Measurements from ENCODE around the gene ZMYND8. TPM values are rescaled to one million over a fixed set of nuclear protein-coding genes. Genes with fewer than 3 reads are reported as not detected.

ZMYND8 gene
- total RNA-seq, 1 donor from 2014 or later, result 109 TPM

GRCh38 chr20:47300071-47300470, 56.4 kb downstream of the ZMYND8 start:
- H3K36me3 Mint-ChIP-seq (ENCODE audit: low read depth, unreplicated experiment), result peaks cover 44% of the 10 kb centered on the region
- H3K27ac Mint-ChIP-seq (ENCODE audit: unreplicated experiment), result no peak overlapping the region
- H3K27me3 Mint-ChIP-seq (ENCODE audit: unreplicated experiment), result no peaks in the 10 kb centered on the region
- no peak for TF ChIP-seq CTCF (IDR thresholded peaks at IDR 0.05; ENCODE audit: unreplicated experiment)
- H3K4me1 Mint-ChIP-seq (ENCODE audit: unreplicated experiment), result peaks cover 19% of the 10 kb centered on the region
- DNase-seq (ENCODE audit: low spot score), result no peak
- no peaks in the 10 kb centered on the region for H3K9me3 Mint-ChIP-seq (ENCODE audit: unreplicated experiment)
- no peak overlapping the region for H3K4me3 Mint-ChIP-seq (ENCODE audit: unreplicated experiment)

GRCh38 chr20:47298624-47299023, 57.9 kb downstream of the ZMYND8 start:
- Mint-ChIP-seq H3K36me3 (ENCODE audit: low read depth, unreplicated experiment) (peaks cover 54% of the 10 kb centered on the region), H3K9me3 (ENCODE audit: unreplicated experiment) (no peaks in the 10 kb centered on the region), H3K4me3 (ENCODE audit: unreplicated experiment) (no peak overlapping the region), H3K27ac (ENCODE audit: unreplicated experiment) (no peak overlapping the region), H3K4me1 (ENCODE audit: unreplicated experiment) (peaks cover 13% of the 10 kb centered on the region), H3K27me3 (ENCODE audit: unreplicated experiment) (no peaks in the 10 kb centered on the region)
- TF ChIP-seq CTCF (IDR thresholded peaks at IDR 0.05; ENCODE audit: unreplicated experiment), result no peak
- DNase-seq (ENCODE audit: low spot score), result no peak

GRCh38 chr20:47297746-47298145, 58.8 kb downstream of the ZMYND8 start:
- H3K4me1 Mint-ChIP-seq (ENCODE audit: unreplicated experiment), result peaks cover 4% of the 10 kb centered on the region

GRCh38 chr20:47296950-47297349, 59.5 kb downstream of the ZMYND8 start:
- Mint-ChIP-seq H3K36me3 (ENCODE audit: low read depth, unreplicated experiment) (peaks cover 55% of the 10 kb centered on the region), H3K27me3 (ENCODE audit: unreplicated experiment) (no peaks in the 10 kb centered on the region), H3K9me3 (ENCODE audit: unreplicated experiment) (no peaks in the 10 kb centered on the region), H3K4me1 (ENCODE audit: unreplicated experiment) (no peaks in the 10 kb centered on the region), H3K4me3 (ENCODE audit: unreplicated experiment) (no peak overlapping the region), H3K27ac (ENCODE audit: unreplicated experiment) (peak overlapping the region; percentile 72)
- DNase-seq (ENCODE audit: low spot score), result no peak
- no peak for TF ChIP-seq CTCF (IDR thresholded peaks at IDR 0.05; ENCODE audit: unreplicated experiment)

More at GRCh38 chr20:47297746-47298145, 58.8 kb downstream of the ZMYND8 start:
- TF ChIP-seq CTCF (IDR thresholded peaks at IDR 0.05; ENCODE audit: unreplicated experiment), result no peak
- Mint-ChIP-seq H3K36me3 (ENCODE audit: low read depth, unreplicated experiment) (peaks cover 56% of the 10 kb centered on the region), H3K9me3 (ENCODE audit: unreplicated experiment) (no peaks in the 10 kb centered on the region), H3K4me3 (ENCODE audit: unreplicated experiment) (no peak overlapping the region), H3K27me3 (ENCODE audit: unreplicated experiment) (no peaks in the 10 kb centered on the region), H3K27ac (ENCODE audit: unreplicated experiment) (no peak overlapping the region)
- no peak for DNase-seq (ENCODE audit: low spot score)

GRCh38 chr20:47295921-47296426, 60.5 kb downstream of the ZMYND8 start:
- Mint-ChIP-seq H3K9me3 (ENCODE audit: unreplicated experiment) (no peaks in the 10 kb centered on the region), H3K36me3 (ENCODE audit: low read depth, unreplicated experiment) (peaks cover 56% of the 10 kb centered on the region), H3K4me3 (ENCODE audit: unreplicated experiment) (no peak overlapping the region), H3K4me1 (ENCODE audit: unreplicated experiment) (no peaks in the 10 kb centered on the region), H3K27me3 (ENCODE audit: unreplicated experiment) (no peaks in the 10 kb centered on the region), H3K27ac (ENCODE audit: unreplicated experiment) (peak overlapping the region; percentile 67)
- no peak for TF ChIP-seq CTCF (IDR thresholded peaks at IDR 0.05; ENCODE audit: unreplicated experiment)
- no peak for DNase-seq (ENCODE audit: low spot score)
